Measurements from ENCODE around the gene MOV10L1.

Gene MOV10L1

DNA sequence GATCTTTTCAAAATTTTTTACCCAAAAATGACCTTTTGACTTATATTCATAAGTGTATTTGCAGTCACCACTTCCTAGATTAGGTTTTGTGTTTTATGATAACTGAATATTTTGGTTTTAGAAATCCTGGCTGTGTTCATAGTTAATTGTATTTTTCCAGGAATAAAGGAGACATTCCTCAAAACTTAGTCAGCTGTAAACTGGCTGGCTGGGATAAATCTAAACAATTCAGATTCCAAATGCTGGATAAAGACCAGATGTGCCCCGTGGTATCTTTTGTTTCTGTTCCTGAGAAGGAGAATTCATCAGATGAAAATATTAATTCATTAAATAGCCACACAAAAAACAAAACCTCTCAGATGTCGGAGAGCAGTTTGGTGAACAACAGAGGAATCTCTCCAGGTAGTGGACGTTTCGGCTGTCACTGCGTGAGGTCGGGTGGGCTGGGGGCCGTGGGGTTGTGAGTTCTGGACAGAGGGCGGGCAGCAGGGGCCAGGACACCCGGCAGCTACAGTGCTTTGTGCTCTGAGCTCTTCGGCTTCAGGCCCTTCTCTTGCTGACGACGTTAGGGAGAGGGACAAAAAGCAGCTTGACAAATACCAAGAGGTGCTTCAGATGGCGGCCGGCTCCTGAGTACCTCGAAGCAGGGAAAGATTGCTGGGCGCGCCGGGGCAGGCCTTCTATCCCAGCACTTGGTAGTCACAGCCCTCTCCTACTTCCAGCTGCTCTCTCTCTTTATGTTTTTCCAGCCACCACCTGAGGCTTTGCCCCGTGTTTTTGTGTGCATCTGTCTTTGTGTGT lies 24.6 kb downstream of the MOV10L1 start:
- Histone ChIP-seq H3K79me1 (ENCODE audit: low read depth, low read length) (peaks cover 3% of the 10 kb centered on the region), H3K27me3 (ENCODE audit: control insufficient read depth in 3 of 3, insufficient read depth in 3 of 3, low read depth in 1 of 3, low read length in 3 of 3) (peaks cover 0 to 30% (median 0%) of the 10 kb centered on the region in 3 experiments), H3K27ac (replicated peaks; ENCODE audit: low read length) (peak overlapping the region; percentile 30)

DNA sequence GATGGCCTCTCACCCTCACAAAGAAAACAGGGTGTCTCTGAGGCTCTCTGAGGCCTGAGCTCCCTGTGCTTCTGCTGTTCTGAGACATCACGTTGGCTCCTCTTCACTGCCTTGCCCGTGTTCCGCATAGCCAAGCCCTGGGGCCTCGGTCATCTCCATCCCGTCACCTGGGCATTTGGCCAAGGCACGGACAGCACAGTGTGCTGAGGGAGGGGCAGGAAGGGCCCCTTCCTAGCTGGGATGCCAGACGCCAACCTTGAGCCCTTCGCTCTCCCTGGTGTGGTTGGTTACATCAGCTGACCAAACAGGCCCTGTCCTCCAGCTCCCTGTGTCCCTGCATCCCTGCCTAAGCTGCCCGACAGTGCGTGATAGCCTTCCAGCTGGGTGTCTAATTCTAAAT lies 25.9 kb downstream of the MOV10L1 start:
- H3K4me3 ChIP-seq (ENCODE audit: low read length in 2 of 2): peak overlapping the region in 1 of 2 donors; percentile 1
- H3K14ac ChIP-seq (ENCODE audit: low read length): peak overlapping the region; percentile 87
- peaks cover 7 to 10% of the 10 kb centered on the region in 2 donors for H3K4me1 ChIP-seq (ENCODE audit: control insufficient read depth in 2 of 2, insufficient read depth in 1 of 2, low read depth in 1 of 2, low read length in 2 of 2)
- DNase-seq (ENCODE audit: low spot score): no peak
- H2BK15ac ChIP-seq (ENCODE audit: low read length): no peak overlapping the region
- no peak overlapping the region for H3K23ac ChIP-seq (ENCODE audit: low read depth, low read length, poor library complexity)
- no peak overlapping the region for H2BK120ac ChIP-seq (ENCODE audit: low read depth, low read length)
- no peak overlapping the region for H2AFZ ChIP-seq (ENCODE audit: low read length)
- H2BK12ac ChIP-seq (ENCODE audit: low read length): peak overlapping the region; percentile 12
- H3K27me3 ChIP-seq (ENCODE audit: control insufficient read depth in 3 of 3, insufficient read depth in 3 of 3, low read depth in 1 of 3, low read length in 3 of 3): peaks cover 0 to 40% (median 0%) of the 10 kb centered on the region in 3 experiments
- no CpG with 5 or more reads among the region's 10 CpGs for WGBS, 2 donors (ENCODE audit: extremely low coverage in 2 of 2, insufficient read length in 2 of 2, insufficient replicate concordance in 1 of 2)
- H3K4me2 ChIP-seq (ENCODE audit: insufficient read depth, low read length, poor library complexity, severe bottlenecking): no peak overlapping the region
- H2BK5ac ChIP-seq (ENCODE audit: low read length): no peak overlapping the region
- H3K18ac ChIP-seq (ENCODE audit: low read length): peak overlapping the region; percentile 90
- no peak overlapping the region for H3K9ac ChIP-seq (ENCODE audit: low read depth, low read length, poor library complexity)
- no peak overlapping the region for H3K4ac ChIP-seq (ENCODE audit: low read length)
- peaks cover 3% of the 10 kb centered on the region for H3K79me1 ChIP-seq (ENCODE audit: low read depth, low read length)
- no peaks in the 10 kb centered on the region for H3K36me3 ChIP-seq (replicated peaks in 1 of 2; ENCODE audit: control insufficient read depth in 2 of 2, insufficient read depth in 2 of 2, low read length in 2 of 2)
- H2AK5ac ChIP-seq (ENCODE audit: low read depth, low read length): no peak overlapping the region
- H3K9me3 ChIP-seq (replicated peaks in 1 of 2; ENCODE audit: control insufficient read depth in 2 of 2, insufficient read depth in 1 of 2, low read depth in 1 of 2, low read length in 2 of 2): peaks cover 0 to 1% of the 10 kb centered on the region in 2 donors
- no peak overlapping the region for H3K27ac ChIP-seq (replicated peaks; ENCODE audit: low read length)
- peak overlapping the region; percentile 20 for H4K91ac ChIP-seq (ENCODE audit: low read depth, low read length, poor library complexity)
- H4K8ac ChIP-seq (ENCODE audit: low read depth, low read length): no peak overlapping the region

More for the DNA sequence above, 24.6 kb downstream of the MOV10L1 start:
- H3K4me2 ChIP-seq (ENCODE audit: insufficient read depth, low read length, poor library complexity, severe bottlenecking): no peak overlapping the region
- H2AFZ ChIP-seq (ENCODE audit: low read length): peak overlapping the region; percentile 76
- no peaks in the 10 kb centered on the region for H3K9me3 ChIP-seq (replicated peaks in 1 of 2; ENCODE audit: control insufficient read depth in 2 of 2, insufficient read depth in 1 of 2, low read depth in 1 of 2, low read length in 2 of 2)
- H3K4me1 ChIP-seq (ENCODE audit: control insufficient read depth in 2 of 2, insufficient read depth in 1 of 2, low read depth in 1 of 2, low read length in 2 of 2): peaks cover 7 to 10% of the 10 kb centered on the region in 2 donors
- no peak overlapping the region for H3K4me3 ChIP-seq (ENCODE audit: low read length in 2 of 2)
- H4K91ac ChIP-seq (ENCODE audit: low read depth, low read length, poor library complexity): no peak overlapping the region
- H4K8ac ChIP-seq (ENCODE audit: low read depth, low read length): no peak overlapping the region
- H2BK120ac ChIP-seq (ENCODE audit: low read depth, low read length): no peak overlapping the region
- WGBS, 2 donors (ENCODE audit: extremely low coverage in 2 of 2, insufficient read length in 2 of 2, insufficient replicate concordance in 1 of 2): no CpG with 5 or more reads among the region's 19 CpGs
- no peak overlapping the region for H3K9ac ChIP-seq (ENCODE audit: low read depth, low read length, poor library complexity)
- H2AK5ac ChIP-seq (ENCODE audit: low read depth, low read length): peak overlapping the region; percentile 66
- peak overlapping the region; percentile 20 for H2BK15ac ChIP-seq (ENCODE audit: low read length)
- no peaks in the 10 kb centered on the region for H3K36me3 ChIP-seq (replicated peaks in 1 of 2; ENCODE audit: control insufficient read depth in 2 of 2, insufficient read depth in 2 of 2, low read length in 2 of 2)
- H2BK5ac ChIP-seq (ENCODE audit: low read length): no peak overlapping the region
- H3K18ac ChIP-seq (ENCODE audit: low read length): peak overlapping the region; percentile 70
- no peak for DNase-seq (ENCODE audit: low spot score)
- H3K4ac ChIP-seq (ENCODE audit: low read length): no peak overlapping the region
- H3K23ac ChIP-seq (ENCODE audit: low read depth, low read length, poor library complexity): peak overlapping the region; percentile 32
- peak overlapping the region; percentile 75 for H2BK12ac ChIP-seq (ENCODE audit: low read length)
- H3K14ac ChIP-seq (ENCODE audit: low read length): no peak overlapping the region

DNA sequence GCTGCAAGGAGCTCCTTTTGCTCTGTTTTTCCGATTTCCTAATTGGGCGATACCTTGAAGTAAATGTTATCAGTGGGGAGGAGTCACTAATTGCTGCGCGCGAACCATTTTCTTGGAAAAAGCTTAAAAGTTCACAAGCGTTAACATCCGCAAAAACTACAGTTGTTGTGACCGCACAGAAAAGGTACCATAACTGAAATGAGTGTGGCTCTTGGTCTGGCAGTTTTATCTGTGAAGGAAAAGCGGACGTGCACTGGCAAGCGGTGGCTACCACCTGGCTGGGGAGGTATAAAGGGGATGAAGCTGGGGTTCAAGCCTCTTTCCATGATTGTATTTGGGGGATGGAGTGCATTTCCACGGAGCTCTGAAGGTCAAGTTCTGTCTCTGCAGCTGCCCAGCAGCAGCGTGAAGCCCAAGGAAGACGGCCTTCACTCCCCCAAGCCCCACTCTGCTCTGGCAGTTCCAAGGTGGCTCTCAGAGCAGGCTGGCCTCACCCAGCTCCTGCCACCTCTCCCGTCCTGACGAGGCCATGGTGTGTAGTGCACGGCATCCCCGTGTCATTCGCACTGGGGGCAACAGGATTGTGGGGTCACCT lies 27.5 kb downstream of the MOV10L1 start:
- no peak overlapping the region for H3K9ac ChIP-seq (ENCODE audit: low read depth, low read length, poor library complexity)
- H2BK12ac ChIP-seq (ENCODE audit: low read length): no peak overlapping the region
- no peak overlapping the region for H3K18ac ChIP-seq (ENCODE audit: low read length)
- WGBS, 2 donors (ENCODE audit: extremely low coverage in 2 of 2, insufficient read length in 2 of 2, insufficient replicate concordance in 1 of 2): no CpG with 5 or more reads among the region's 19 CpGs
- H3K4me3 ChIP-seq (ENCODE audit: low read length in 2 of 2): no peak overlapping the region
- H2BK120ac ChIP-seq (ENCODE audit: low read depth, low read length): no peak overlapping the region
- H3K14ac ChIP-seq (ENCODE audit: low read length): no peak overlapping the region
- no peak overlapping the region for H4K91ac ChIP-seq (ENCODE audit: low read depth, low read length, poor library complexity)
- no peak overlapping the region for H2AK5ac ChIP-seq (ENCODE audit: low read depth, low read length)
- no peak overlapping the region for H2BK15ac ChIP-seq (ENCODE audit: low read length)
- H3K4me2 ChIP-seq (ENCODE audit: insufficient read depth, low read length, poor library complexity, severe bottlenecking): no peak overlapping the region
- peaks cover 0 to 45% (median 0%) of the 10 kb centered on the region in 3 experiments for H3K27me3 ChIP-seq (ENCODE audit: control insufficient read depth in 3 of 3, insufficient read depth in 3 of 3, low read depth in 1 of 3, low read length in 3 of 3)
- H3K4ac ChIP-seq (ENCODE audit: low read length): no peak overlapping the region
- no peaks in the 10 kb centered on the region for H3K36me3 ChIP-seq (replicated peaks in 1 of 2; ENCODE audit: control insufficient read depth in 2 of 2, insufficient read depth in 2 of 2, low read length in 2 of 2)
- no peak overlapping the region for H3K23ac ChIP-seq (ENCODE audit: low read depth, low read length, poor library complexity)
- no peak overlapping the region for H2AFZ ChIP-seq (ENCODE audit: low read length)
- peaks cover 7 to 9% of the 10 kb centered on the region in 2 donors for H3K4me1 ChIP-seq (ENCODE audit: control insufficient read depth in 2 of 2, insufficient read depth in 1 of 2, low read depth in 1 of 2, low read length in 2 of 2)
- H3K9me3 ChIP-seq (replicated peaks in 1 of 2; ENCODE audit: control insufficient read depth in 2 of 2, insufficient read depth in 1 of 2, low read depth in 1 of 2, low read length in 2 of 2): peaks cover 0 to 5% of the 10 kb centered on the region in 2 donors
- H2BK5ac ChIP-seq (ENCODE audit: low read length): no peak overlapping the region
- peaks cover 1% of the 10 kb centered on the region for H3K79me1 ChIP-seq (ENCODE audit: low read depth, low read length)
- H3K27ac ChIP-seq (replicated peaks; ENCODE audit: low read length): no peak overlapping the region
- H4K8ac ChIP-seq (ENCODE audit: low read depth, low read length): peak overlapping the region; percentile 43
- no peak for DNase-seq (ENCODE audit: low spot score)

DNA sequence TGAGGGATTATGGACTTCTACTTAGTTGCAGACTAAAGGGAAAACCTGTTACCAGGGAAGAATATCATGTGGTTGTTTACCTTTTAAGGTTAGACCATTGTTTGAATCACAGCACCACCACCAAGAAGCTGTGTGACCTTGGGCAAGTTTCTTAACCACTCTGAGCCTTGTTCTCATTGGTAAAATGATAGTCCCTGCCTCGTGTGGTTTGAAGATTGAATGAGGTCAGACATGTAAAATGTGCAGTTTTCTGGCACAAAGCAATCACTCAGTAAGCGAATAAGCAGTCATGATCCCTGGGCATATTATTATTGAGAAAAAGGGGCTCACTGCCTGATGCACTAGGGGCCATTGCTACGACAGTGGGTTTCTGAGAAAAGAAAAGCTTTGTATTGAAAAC lies 28.3 kb downstream of the MOV10L1 start:
- Histone ChIP-seq H3K27ac (replicated peaks; ENCODE audit: low read length) (no peak overlapping the region), H3K79me1 (ENCODE audit: low read depth, low read length) (no peaks in the 10 kb centered on the region), H3K9ac (ENCODE audit: low read depth, low read length, poor library complexity) (no peak overlapping the region), H3K9me3 (replicated peaks in 1 of 2; ENCODE audit: control insufficient read depth in 2 of 2, insufficient read depth in 1 of 2, low read depth in 1 of 2, low read length in 2 of 2) (peaks cover 2 to 9% of the 10 kb centered on the region in 2 donors), H3K4me1 (ENCODE audit: control insufficient read depth in 2 of 2, insufficient read depth in 1 of 2, low read depth in 1 of 2, low read length in 2 of 2) (peaks cover 7% of the 10 kb centered on the region in 2 donors), H4K8ac (ENCODE audit: low read depth, low read length) (no peak overlapping the region), H2AFZ (ENCODE audit: low read length) (no peak overlapping the region), H3K36me3 (replicated peaks in 1 of 2; ENCODE audit: control insufficient read depth in 2 of 2, insufficient read depth in 2 of 2, low read length in 2 of 2) (no peaks in the 10 kb centered on the region), H2BK5ac (ENCODE audit: low read length) (no peak overlapping the region), H2BK15ac (ENCODE audit: low read length) (no peak overlapping the region), H3K4me3 (ENCODE audit: low read length in 2 of 2) (no peak overlapping the region), H3K4ac (ENCODE audit: low read length) (no peak overlapping the region), H3K4me2 (ENCODE audit: insufficient read depth, low read length, poor library complexity, severe bottlenecking) (no peak overlapping the region), H4K91ac (ENCODE audit: low read depth, low read length, poor library complexity) (no peak overlapping the region), H2AK5ac (ENCODE audit: low read depth, low read length) (no peak overlapping the region), H3K27me3 (ENCODE audit: control insufficient read depth in 3 of 3, insufficient read depth in 3 of 3, low read depth in 1 of 3, low read length in 3 of 3) (peaks cover 0 to 38% (median 0%) of the 10 kb centered on the region in 3 experiments), H2BK12ac (ENCODE audit: low read length) (no peak overlapping the region), H3K18ac (ENCODE audit: low read length) (no peak overlapping the region), H3K14ac (ENCODE audit: low read length) (no peak overlapping the region), H2BK120ac (ENCODE audit: low read depth, low read length) (no peak overlapping the region), H3K23ac (ENCODE audit: low read depth, low read length, poor library complexity) (no peak overlapping the region)
- no peak for DNase-seq (ENCODE audit: low spot score)
- no CpG with 5 or more reads among the region's 3 CpGs for WGBS, 2 donors (ENCODE audit: extremely low coverage in 2 of 2, insufficient read length in 2 of 2, insufficient replicate concordance in 1 of 2)
